Metanephros (tissue), 2 donors: ENCODE results near the gene DIABLO. TPM values are rescaled to one million over a fixed set of nuclear protein-coding genes. Genes with fewer than 3 reads are reported as not detected.

Source experiments
- small RNA-seq: library from RNA; depleted of rRNA; stranded (forward); fragments of <200 nt; gene quantifications from one replicate; pipeline ENCODE3, GENCODE V24; 2014; ENCODE audit warnings: low replicate concordance
- total RNA-seq: library from RNA; depleted of rRNA; stranded (reverse); fragments of >200 nt; gene quantifications from one replicate; pipeline ENCODE4 v1.2.3, GENCODE V29; 2014

The DIABLO gene
- total RNA-seq, result 42.6 TPM

GRCh38 chr12:122225683-122226365, at the start of gene DIABLO:
DIABLO (minus strand) TSS chr12:122226052; CDS start chr12:122226014, 38 bp downstream.

GRCh38 chr12:122266230-122266901, 40.5 kb upstream of the DIABLO start, which contains the start of gene VPS33A:
VPS33A (minus strand) TSS chr12:122266494; CDS start chr12:122266408, 86 bp downstream.

GRCh38 chr12:122203301-122204166, 22.3 kb downstream of the DIABLO start, which contains the start of gene B3GNT4:
B3GNT4 (plus strand) TSS chr12:122203709; CDS start chr12:122204619, 910 bp downstream.

GRCh38 chr12:122182887-122183587, 42.8 kb downstream of the DIABLO start, which contains the start of gene LRRC43:
LRRC43 (plus strand) TSS chr12:122183123; CDS start chr12:122183145, 22 bp downstream.

GRCh38 chr12:122174155-122174845, 51.6 kb downstream of the DIABLO start, which contains the start of gene IL31:
IL31 (minus strand) TSS chr12:122174221; CDS start chr12:122174172, 49 bp downstream.

Small RNA genes lying within 50 kb of the gene (small RNA-seq; reads per million reads assigned to genes)
- gene DIABLO, result 0.70 reads per million, percentile 74 among the genes with 10 or more reads in this experiment

Other genes with a start within 250 kb of the DIABLO start
- gene BCL7A, start 204.2 kb downstream of the DIABLO start, total RNA-seq, result 32.7 TPM
- gene MLXIP, start 147.3 kb downstream of the DIABLO start, total RNA-seq, result 34.2 TPM
- not detected for gene IL31, start 51.8 kb downstream of the DIABLO start, total RNA-seq
- 5.3 TPM for gene LRRC43, start 42.9 kb downstream of the DIABLO start, total RNA-seq
- 1.1 TPM for gene B3GNT4, start 22.3 kb downstream of the DIABLO start, total RNA-seq
- gene VPS33A, start 40.4 kb upstream of the DIABLO start, total RNA-seq, result 14.6 TPM
- 37.3 TPM for gene CLIP1, start 196.6 kb upstream of the DIABLO start, total RNA-seq